GM12891 (cell line): ENCODE data around the gene FOXB2.

ENCODE experiments used
- DNase-seq: peaks from one replicate; pipeline ENCODE4 v3.0.0; 2011; ENCODE audit warnings: low spot score; ENCODE audit not compliant: insufficient read length
- FAIRE-seq: peaks from 2 replicates; lab custom pipeline; 2011; peaks lifted over from hg19 to GRCh38; lab: Jason Lieb, UNC
- PAX5 ChIP-seq: IDR thresholded peaks from 2 replicates; pipeline ENCODE4 v1.6.1; 2011; ENCODE audit warnings: low read length, moderate library complexity, mild to moderate bottlenecking; ENCODE audit not compliant: insufficient read depth, severe bottlenecking
- POLR2A ChIP-seq: IDR thresholded peaks from 2 replicates; pipeline ENCODE4 v1.6.1; 2011; ENCODE audit warnings: low read depth, low read length, control low read depth
- POLR2AphosphoS5 ChIP-seq: IDR thresholded peaks from 2 replicates; pipeline ENCODE4 v1.6.1; 2011; ENCODE audit warnings: low read depth, low read length, control low read depth
- POU2F2 ChIP-seq: IDR thresholded peaks from 2 replicates; pipeline ENCODE4 v1.6.1; 2011; ENCODE audit warnings: low read depth, mild to moderate bottlenecking, control low read depth, low read length, moderate library complexity
- SPI1 ChIP-seq: IDR thresholded peaks from 2 replicates; pipeline ENCODE4 v1.6.1; 2011; ENCODE audit warnings: low read depth, low read length, control low read depth
- TAF1 ChIP-seq: IDR thresholded peaks from 2 replicates; pipeline ENCODE4 v1.6.1; 2011; ENCODE audit warnings: low read depth, low read length, control low read depth

FOXB2 gene

GRCh38 chr9:77015327-77016048, 4.0 kb upstream of the FOXB2 start:
- DNase-seq (no peak), FAIRE-seq (no peak)
- TF ChIP-seq POLR2AphosphoS5 (no peak), TAF1 (no peak), POLR2A (no peak), POU2F2 (no peak), PAX5 (no peak), SPI1 (no peak)

DNA sequence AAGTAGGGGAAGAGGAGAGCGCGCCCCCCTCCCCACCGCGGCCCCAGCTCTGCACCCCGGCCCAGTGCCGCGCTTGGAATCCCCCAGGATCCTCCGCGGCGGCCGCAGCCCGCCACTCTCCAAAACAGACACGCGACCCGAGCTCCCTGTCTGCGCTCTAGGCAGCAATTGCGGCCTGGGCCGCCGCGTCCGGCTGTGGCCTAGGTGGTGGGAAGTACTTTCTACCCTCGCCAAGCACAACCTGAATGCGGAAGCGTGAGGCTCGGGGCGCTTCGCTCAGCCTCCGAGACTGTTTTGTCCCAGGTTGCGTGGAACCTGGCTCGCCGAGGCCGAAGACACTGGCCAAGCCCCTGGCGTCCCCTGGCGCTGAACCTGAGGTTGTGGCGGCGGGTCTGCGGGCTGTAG, 3.3 kb upstream of the FOXB2 start:
- DNase-seq, result no peak
- FAIRE-seq, result no peak
- no peak for TF ChIP-seq TAF1
- no peak for TF ChIP-seq SPI1
- no peak for TF ChIP-seq PAX5
- no peak for TF ChIP-seq POU2F2
- no peak for TF ChIP-seq POLR2AphosphoS5
- no peak for TF ChIP-seq POLR2A

DNA sequence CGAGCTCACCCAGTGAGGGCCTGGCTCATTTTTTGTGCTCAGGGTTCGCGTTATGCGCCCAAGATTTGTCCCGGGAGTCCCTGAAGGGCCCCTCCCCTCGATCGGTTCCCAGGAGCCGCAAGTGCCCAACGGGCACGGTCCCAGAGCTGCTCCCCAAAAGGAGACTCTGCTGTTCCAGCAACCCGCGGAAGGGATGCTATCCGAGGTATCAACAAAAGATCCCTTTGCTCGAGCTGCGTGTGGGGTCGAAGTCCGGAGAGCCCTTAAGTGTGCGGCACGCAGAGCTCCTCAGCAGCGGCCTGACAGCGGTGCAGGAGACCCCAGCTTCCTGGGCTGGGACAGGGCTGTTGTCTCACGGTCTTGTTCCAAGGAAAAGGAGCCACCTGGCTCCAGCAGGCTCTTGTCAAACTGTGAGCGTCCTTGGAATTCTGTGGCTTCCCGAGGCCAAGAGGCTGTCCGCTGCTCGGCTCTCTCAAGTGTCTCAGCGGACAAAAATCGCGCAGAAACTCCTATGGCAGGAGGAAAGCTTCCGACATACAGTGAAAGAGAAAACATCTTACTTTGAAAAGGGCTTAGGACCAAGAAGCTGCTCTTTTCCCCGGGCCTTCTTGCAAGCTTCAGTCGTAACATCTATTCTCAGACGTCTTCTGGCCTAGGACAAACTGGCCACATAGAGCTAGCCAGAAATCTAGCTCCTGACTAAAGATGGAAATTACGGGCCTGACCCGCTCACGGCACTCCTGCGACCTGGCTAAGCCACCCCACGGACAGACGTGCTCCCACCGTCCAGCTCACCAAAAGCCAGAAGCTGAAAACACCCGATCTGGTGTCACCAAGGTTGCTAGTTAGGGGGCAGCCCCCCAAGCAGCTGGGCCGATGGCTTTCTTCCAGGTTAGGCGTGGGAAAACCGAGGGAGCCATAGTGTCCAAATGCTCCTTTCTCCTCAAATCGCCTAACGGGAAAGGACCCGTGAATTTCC, 2.6 kb upstream of the FOXB2 start:
- no peak for DNase-seq
- TF ChIP-seq TAF1 (no peak), POU2F2 (no peak), SPI1 (no peak), POLR2AphosphoS5 (no peak), POLR2A (no peak), PAX5 (no peak)
- FAIRE-seq, result no peak

DNA sequence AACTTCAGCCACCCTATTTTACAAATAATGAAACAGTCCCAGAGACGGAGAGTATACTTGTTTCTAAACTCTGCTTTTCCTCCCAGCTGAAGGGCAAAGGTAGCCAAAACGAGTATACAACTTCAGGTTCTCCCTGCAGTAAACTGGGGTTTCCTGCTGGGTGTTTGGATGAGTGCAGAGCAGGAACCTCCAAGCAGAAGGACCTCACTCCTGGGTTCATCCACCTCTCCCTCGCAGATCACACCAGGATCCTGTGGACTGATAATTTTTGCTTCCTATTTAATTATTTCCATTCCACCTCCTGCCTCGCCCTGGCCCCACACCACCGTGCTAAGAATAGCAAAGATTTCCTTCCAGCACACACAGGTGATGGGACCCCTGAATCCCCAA, 2.0 kb upstream of the FOXB2 start:
- FAIRE-seq, result no peak
- TF ChIP-seq POU2F2 (no peak), SPI1 (no peak), POLR2AphosphoS5 (no peak), POLR2A (no peak), TAF1 (no peak), PAX5 (no peak)
- DNase-seq, result no peak

GRCh38 chr9:77018058-77018968, 1.1 kb upstream of the FOXB2 start:
- no peak for TF ChIP-seq POU2F2
- no peak for TF ChIP-seq POLR2A
- TF ChIP-seq TAF1, result no peak
- FAIRE-seq (no peak), DNase-seq (no peak)

- no peak for TF ChIP-seq TAF1
- TF ChIP-seq PAX5, result no peak
- TF ChIP-seq POU2F2, result no peak
- TF ChIP-seq POLR2AphosphoS5, result no peak
- no peak for TF ChIP-seq POLR2A
- no peak for TF ChIP-seq SPI1
Observed at GRCh38 chr9:77018969-77019235, 553 bp upstream of the FOXB2 start.

DNA sequence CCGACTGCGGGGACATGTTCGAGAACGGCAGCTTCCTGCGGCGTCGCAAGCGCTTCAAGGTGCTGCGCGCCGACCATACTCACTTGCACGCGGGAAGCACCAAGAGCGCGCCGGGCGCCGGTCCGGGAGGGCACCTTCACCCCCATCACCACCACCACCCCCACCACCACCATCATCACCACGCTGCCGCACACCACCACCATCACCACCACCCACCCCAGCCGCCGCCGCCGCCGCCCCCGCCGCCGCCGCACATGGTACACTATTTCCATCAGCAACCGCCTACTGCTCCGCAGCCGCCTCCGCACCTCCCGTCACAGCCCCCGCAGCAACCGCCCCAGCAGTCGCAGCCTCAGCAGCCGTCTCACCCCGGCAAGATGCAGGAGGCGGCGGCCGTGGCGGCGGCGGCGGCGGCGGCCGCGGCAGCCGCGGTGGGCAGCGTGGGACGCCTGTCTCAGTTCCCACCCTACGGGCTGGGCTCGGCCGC, 514 bp downstream of the FOXB2 start:
- TF ChIP-seq PAX5, result no peak
- no peak for TF ChIP-seq POLR2AphosphoS5
- TF ChIP-seq SPI1, result no peak
- TF ChIP-seq POU2F2, result no peak
- TF ChIP-seq POLR2A, result no peak
- no peak for TF ChIP-seq TAF1
- DNase-seq (no peak), FAIRE-seq (no peak)

More at GRCh38 chr9:77018969-77019235, 553 bp upstream of the FOXB2 start:
- FAIRE-seq (no peak), DNase-seq (no peak)

DNA sequence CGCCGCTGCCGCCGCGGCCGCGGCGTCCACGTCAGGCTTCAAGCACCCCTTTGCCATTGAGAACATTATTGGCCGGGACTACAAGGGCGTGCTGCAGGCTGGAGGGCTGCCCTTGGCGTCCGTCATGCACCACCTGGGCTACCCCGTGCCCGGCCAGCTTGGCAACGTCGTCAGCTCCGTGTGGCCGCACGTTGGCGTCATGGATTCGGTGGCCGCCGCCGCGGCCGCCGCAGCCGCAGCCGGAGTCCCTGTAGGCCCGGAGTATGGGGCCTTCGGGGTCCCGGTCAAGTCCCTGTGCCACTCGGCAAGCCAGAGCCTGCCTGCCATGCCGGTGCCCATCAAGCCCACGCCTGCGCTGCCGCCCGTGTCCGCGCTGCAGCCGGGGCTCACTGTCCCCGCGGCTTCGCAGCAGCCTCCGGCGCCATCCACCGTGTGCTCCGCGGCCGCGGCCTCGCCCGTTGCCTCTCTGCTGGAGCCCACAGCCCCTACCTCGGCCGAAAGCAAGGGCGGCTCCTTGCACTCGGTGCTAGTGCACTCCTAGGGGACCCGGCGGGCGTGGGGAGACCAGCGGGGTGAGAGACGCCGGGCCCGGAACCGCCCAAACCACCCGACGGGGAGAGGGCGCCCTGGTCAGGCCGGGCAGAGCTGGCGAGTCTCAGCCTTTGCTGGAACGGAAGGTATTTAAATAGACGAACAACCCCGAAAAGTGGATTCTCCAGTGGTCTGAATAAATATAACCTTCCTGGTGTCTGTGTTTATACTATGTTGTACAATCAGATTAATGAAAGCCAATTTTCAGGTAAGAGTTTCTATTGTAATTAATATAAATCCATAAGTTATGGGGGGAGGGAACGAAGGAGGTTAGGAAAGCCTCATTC, 1.2 kb downstream of the FOXB2 start:
- DNase-seq (no peak), FAIRE-seq (no peak)
- no peak for TF ChIP-seq POU2F2
- TF ChIP-seq SPI1, result no peak

GRCh38 chr9:77021291-77021894, 1.9 kb downstream of the FOXB2 start:
- FAIRE-seq (no peak), DNase-seq (no peak)
- no peak for TF ChIP-seq POU2F2
- no peak for TF ChIP-seq POLR2A
- TF ChIP-seq SPI1, result no peak
- no peak for TF ChIP-seq PAX5
- TF ChIP-seq POLR2AphosphoS5, result no peak
- TF ChIP-seq TAF1, result no peak
